Ishikawa (cell line): ENCODE measurements around the gene ITGA8.

Source experiments
- TCF12 ChIP-seq: IDR thresholded peaks from 2 replicates; pipeline ENCODE4 v1.6.1; 2012; ENCODE audit warnings: low read depth
- YY1 ChIP-seq: IDR thresholded peaks from 2 replicates; pipeline ENCODE4 v1.6.1; 2012; ENCODE audit warnings: low read depth

DNA sequence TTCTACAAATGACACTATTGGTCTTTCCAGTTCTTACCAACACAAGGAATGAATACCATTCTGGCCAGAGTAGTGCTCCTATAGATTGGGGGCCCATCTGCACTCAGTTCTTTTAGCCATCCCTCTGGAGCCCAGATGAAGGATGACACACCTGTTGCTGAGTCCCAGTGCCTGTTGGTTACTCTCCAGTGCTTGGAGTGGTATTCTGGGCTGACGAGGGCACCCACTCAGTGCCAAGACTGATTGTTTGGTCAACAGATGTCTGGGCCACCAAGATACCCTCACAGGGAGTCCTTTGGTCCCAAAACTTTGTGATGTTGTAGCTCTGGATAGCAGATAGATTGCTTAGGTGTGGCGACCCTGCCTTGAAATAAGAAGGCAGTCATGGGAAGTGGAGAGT, 23.7 kb upstream of the ITGA8 start:
- no peak for TF ChIP-seq YY1
- TF ChIP-seq TCF12: no peak
